T-helper 2 cell treated with Interferon-gamma antibody and Interleukin-4, amounts not matched to agents 5 μg/mL and 100 μg/mL, for 36 hours (primary cell): ENCODE data around the gene PGM5.
"Not testable (repeated sequence)": the region's sequence is repeated elsewhere in the genome, so short reads cannot be mapped to it uniquely, and the experiment has no call there.

Experiments
- DNase-seq: peaks from one replicate; pipeline ENCODE4 v3.0.0; 2021; ENCODE audit warnings: low spot score
- H3K27ac Mint-ChIP-seq: one replicate; pipeline ENCODE4 v1.8.0; 2021; ENCODE audit warnings: mild to moderate bottlenecking, mixed read lengths
- H3K27me3 Mint-ChIP-seq: one replicate; pipeline ENCODE4 v1.8.0; 2021; ENCODE audit warnings: low read depth, mixed read lengths
- H3K36me3 Mint-ChIP-seq: one replicate; pipeline ENCODE4 v1.8.0; 2021; ENCODE audit warnings: low read depth, mixed read lengths
- H3K4me1 Mint-ChIP-seq: one replicate; pipeline ENCODE4 v1.8.0; 2021; ENCODE audit warnings: low read depth, mixed read lengths
- H3K4me3 Mint-ChIP-seq: one replicate; pipeline ENCODE4 v1.8.0; 2022; ENCODE audit warnings: mild to moderate bottlenecking, moderate library complexity, mixed read lengths
- H3K9me3 Mint-ChIP-seq: one replicate; pipeline ENCODE4 v1.8.0; 2021; ENCODE audit warnings: mixed read lengths

PGM5 gene

DNA sequence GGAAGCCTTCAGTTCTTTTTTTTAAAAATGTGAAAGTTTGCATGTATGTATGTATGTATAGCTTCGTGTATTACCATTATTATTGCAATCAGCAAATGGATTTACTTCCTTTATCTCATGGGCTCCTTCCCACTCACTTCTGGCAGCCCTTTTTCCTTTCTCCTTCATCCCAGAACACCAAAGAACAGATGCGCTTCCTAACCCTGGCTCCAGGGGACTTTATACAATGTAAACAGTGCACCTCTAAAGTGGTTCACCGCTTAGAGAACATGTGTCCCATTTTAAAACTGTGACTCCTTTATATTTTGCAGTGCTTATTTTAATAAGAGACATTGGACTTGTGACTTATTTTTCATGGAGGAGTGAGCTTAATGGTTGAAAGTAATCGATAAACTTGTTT, 13.2 kb upstream of the PGM5 start:
- not testable (repeated sequence) for H3K36me3 Mint-ChIP-seq, H3K27me3 Mint-ChIP-seq, H3K27ac Mint-ChIP-seq, H3K4me3 Mint-ChIP-seq, H3K9me3 Mint-ChIP-seq, H3K4me1 Mint-ChIP-seq, DNase-seq

DNA sequence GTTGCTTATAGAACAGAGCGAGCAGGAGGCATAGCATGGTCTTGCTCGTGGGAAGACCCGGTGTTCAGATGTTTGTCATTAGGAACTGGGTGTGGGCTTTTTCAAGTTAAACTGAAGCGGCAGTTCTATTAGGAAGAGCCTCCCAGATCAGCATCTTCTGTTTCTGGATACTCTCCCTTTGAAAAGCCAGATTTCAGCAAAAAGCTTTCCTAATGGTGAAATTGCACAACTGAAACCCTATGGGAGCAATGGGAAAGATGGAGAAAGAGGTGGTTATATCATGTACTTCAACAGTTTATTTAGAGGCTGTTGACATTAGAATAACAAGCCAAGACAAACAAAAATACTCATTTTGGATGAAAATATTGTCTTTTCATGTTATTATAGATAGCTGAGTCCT, 12.4 kb upstream of the PGM5 start:
- H3K27ac Mint-ChIP-seq, H3K4me3 Mint-ChIP-seq, H3K4me1 Mint-ChIP-seq, H3K27me3 Mint-ChIP-seq, H3K9me3 Mint-ChIP-seq, H3K36me3 Mint-ChIP-seq, DNase-seq: not testable (repeated sequence)

DNA sequence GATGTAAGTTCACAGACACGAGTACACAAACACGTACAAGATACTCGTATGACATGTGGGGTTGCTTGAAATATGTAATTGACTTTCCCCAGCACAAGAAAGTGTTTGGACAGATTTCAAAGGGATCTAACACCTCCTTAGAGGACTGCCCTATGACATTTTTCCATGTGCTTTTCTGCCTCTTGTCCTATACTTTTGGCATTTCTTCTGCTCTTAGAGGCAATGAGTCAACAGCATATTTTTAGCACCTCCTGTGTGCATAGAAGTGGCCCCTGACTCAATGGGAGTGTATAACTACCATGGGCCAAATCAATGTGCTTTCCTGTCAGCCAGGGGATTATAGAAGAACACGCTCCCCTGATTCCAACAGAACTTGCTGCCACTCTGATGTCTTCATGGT, 4.7 kb upstream of the PGM5 start:
- peaks cover 21% of the 10 kb centered on the region for H3K27me3 Mint-ChIP-seq
- H3K4me3 Mint-ChIP-seq, DNase-seq, H3K36me3 Mint-ChIP-seq, H3K9me3 Mint-ChIP-seq, H3K27ac Mint-ChIP-seq, H3K4me1 Mint-ChIP-seq: not testable (repeated sequence)

DNA sequence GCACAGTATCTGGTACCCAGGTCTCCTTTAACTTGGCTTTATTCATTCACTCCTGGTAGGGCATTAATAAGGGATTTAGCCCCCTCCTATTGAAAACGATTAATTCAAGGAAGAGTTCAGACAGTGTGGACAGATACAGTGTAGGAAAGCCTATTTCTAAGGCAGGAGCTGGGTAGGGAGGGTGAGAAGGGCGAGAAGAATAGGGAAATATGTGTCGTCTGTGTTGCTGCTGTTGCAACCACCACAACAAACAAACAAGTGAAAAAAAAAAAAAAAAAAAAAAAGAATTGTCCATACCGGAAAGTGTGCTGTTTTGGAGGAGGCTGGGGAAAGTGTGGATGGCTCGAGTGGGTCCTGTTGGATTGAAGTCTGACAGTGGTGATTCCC, 425 bp upstream of the PGM5 start:
- not testable (repeated sequence) for H3K36me3 Mint-ChIP-seq, H3K9me3 Mint-ChIP-seq, DNase-seq, H3K27ac Mint-ChIP-seq, H3K4me1 Mint-ChIP-seq
- Mint-ChIP-seq H3K27me3 (peaks cover 34% of the 10 kb centered on the region), H3K4me3 (peak overlapping the region; percentile 76)

DNA sequence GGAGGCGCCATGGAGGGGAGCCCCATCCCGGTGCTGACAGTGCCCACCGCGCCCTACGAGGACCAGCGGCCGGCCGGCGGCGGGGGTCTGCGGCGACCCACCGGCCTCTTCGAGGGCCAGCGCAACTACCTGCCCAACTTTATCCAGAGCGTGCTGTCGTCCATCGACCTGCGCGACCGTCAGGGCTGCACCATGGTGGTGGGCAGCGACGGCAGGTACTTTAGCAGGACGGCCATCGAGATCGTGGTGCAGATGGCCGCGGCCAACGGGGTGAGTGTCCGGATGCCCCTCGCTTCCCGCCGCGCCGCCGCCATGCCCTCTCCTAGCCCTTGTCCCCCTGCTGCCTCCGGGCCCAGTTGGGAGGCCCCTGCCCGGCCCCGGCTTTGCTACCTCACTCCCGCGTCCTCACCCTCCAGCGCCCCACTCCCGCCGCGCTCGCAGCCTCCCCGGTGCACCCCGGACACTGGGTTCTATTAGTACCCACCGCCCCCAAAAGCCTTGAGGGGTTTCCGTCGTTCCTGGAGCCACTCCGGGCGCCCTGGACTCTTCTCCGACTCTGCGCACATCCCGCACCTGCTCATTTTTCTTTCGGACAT, 806 bp downstream of the PGM5 start:
- not testable (repeated sequence) for H3K9me3 Mint-ChIP-seq, H3K27ac Mint-ChIP-seq, H3K4me3 Mint-ChIP-seq, DNase-seq, H3K4me1 Mint-ChIP-seq, H3K36me3 Mint-ChIP-seq
- peaks cover 34% of the 10 kb centered on the region for H3K27me3 Mint-ChIP-seq

DNA sequence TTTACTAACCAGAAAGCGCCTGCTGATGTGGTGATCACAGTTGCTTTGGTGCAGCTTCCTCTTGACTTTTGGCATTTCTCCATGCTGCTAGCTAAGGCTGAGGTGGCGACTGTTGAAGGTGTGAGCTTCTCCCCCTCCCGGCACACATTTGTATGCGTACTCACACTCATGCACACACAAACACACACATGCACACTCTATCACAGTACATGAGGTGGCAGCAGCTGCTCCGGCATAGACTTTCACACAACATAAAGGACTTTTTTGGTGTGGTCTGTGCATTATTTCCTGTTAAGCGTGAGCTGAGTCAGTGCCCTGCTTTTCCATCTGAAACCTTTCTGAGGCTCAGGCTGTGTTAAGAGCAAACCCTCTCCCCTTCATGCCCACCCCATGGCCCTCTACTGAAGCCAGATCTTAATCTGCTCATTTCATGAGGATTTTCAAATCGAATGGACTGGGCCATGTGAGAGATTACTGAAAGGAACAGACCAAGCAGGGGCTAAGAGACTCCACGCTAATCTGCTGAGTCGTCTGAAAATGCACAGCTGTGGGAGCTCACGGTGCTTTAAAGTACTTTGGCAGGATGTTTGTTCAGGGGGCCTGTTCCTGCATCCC, 10.6 kb downstream of the PGM5 start:
- H3K9me3 Mint-ChIP-seq, H3K27ac Mint-ChIP-seq, H3K4me1 Mint-ChIP-seq, H3K4me3 Mint-ChIP-seq, H3K36me3 Mint-ChIP-seq, H3K27me3 Mint-ChIP-seq, DNase-seq: not testable (repeated sequence)

DNA sequence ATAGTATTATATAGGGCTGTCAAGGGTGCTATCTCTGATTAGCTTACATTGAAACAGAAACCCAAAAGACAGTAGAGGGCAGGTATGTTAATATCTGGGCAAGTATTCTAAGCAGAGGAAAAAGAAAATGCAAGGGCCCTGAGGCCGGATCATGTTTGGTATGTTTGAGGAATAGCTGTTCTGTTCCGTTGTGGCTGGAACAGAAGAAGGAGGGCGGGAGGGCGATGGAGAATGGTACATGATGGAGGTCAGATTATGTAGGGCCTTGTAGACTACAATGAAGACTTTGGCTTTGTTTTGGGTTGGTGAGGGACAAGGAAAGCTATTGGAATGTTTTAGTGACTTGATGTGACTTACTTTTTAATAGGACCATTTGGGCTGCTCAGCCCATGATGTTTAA, 19.4 kb downstream of the PGM5 start:
- H3K27ac Mint-ChIP-seq, result not testable (repeated sequence)

DNA sequence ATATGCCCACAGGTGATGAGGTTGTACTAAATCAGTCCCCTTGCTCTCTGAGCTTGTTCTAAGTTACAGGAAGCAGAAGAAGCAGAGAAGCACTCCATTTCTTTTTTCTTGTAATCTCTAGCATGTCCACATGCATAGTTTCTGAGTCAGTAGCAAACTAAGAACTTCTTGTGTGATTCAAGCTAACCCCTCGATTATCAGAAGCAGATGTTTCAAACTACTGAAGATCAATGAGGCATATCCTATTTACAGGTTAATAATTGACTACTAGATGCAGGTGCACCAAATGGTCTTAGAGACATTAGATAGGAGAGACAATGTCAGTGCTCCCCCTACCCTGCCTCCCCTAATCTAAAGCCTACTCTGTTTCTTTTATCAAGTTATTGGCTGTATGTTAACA, 21.3 kb downstream of the PGM5 start:
- H3K27ac Mint-ChIP-seq, H3K4me3 Mint-ChIP-seq, DNase-seq, H3K36me3 Mint-ChIP-seq, H3K9me3 Mint-ChIP-seq, H3K4me1 Mint-ChIP-seq: not testable (repeated sequence)
- H3K27me3 Mint-ChIP-seq, result peaks cover 10% of the 10 kb centered on the region

More for the DNA sequence above, 19.4 kb downstream of the PGM5 start:
- H3K27me3 Mint-ChIP-seq, H3K4me1 Mint-ChIP-seq, DNase-seq, H3K4me3 Mint-ChIP-seq, H3K36me3 Mint-ChIP-seq, H3K9me3 Mint-ChIP-seq: not testable (repeated sequence)

DNA sequence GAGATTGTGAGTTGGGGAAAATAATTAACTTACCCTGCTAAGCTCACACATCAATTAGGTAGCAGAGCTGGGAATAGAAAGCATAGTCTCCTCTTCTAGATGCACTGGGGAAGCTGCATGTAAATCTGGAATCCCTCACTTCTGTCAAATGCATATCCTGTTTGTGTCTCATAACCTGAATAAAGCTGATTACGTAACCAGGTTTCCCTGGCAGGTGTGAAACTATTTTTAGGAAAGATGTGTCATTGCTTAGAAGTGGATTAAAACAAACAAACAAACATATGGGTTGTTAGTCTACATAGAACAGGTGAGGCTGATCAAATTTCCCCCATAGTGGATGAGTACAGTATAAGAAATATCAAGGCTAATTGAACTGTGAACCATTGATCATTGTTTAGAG, 27.5 kb downstream of the PGM5 start:
- not testable (repeated sequence) for H3K4me3 Mint-ChIP-seq, H3K4me1 Mint-ChIP-seq, H3K9me3 Mint-ChIP-seq, DNase-seq, H3K36me3 Mint-ChIP-seq, H3K27ac Mint-ChIP-seq
- H3K27me3 Mint-ChIP-seq, result peaks cover 11% of the 10 kb centered on the region

DNA sequence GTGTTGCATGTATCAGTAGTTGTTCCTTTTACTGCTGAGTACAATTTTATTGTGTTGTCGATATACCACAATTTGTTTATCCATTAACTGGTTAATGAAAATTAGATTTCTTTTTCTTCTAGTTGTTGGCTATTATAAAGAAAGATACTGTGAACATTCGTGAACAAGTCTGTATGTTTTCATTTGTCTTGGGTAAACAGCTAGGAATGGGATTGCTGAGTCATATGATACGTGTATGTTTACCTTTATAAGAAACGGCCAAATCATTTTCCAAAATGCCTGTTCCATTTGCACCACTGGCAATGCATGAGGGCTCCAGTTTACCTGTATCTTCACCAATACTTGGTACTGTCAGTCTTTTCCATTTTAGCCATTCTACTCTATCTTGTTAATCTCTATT, 33.1 kb downstream of the PGM5 start:
- not testable (repeated sequence) for H3K36me3 Mint-ChIP-seq, H3K4me1 Mint-ChIP-seq, H3K4me3 Mint-ChIP-seq, H3K27me3 Mint-ChIP-seq, H3K27ac Mint-ChIP-seq, DNase-seq, H3K9me3 Mint-ChIP-seq

DNA sequence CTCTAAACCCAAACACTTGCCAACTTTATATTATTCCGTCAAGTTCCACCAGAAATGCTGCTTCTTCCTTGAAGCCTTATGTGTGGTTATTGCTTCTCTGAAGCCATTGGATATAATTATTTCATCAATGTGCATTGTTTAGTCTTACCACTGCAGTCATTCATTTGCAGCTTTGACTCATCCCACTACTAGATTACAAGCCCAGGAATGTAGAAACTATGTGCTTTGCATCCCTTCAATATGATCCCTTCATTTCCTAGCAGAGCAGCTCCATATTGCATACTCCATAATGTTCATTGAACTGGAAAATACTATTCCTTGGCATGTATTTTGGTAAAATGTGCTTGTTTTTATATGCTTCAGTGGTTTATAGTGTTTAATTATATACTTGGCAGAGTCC, 34.3 kb downstream of the PGM5 start:
- DNase-seq, H3K27me3 Mint-ChIP-seq, H3K4me3 Mint-ChIP-seq, H3K9me3 Mint-ChIP-seq, H3K36me3 Mint-ChIP-seq, H3K27ac Mint-ChIP-seq, H3K4me1 Mint-ChIP-seq: not testable (repeated sequence)

DNA sequence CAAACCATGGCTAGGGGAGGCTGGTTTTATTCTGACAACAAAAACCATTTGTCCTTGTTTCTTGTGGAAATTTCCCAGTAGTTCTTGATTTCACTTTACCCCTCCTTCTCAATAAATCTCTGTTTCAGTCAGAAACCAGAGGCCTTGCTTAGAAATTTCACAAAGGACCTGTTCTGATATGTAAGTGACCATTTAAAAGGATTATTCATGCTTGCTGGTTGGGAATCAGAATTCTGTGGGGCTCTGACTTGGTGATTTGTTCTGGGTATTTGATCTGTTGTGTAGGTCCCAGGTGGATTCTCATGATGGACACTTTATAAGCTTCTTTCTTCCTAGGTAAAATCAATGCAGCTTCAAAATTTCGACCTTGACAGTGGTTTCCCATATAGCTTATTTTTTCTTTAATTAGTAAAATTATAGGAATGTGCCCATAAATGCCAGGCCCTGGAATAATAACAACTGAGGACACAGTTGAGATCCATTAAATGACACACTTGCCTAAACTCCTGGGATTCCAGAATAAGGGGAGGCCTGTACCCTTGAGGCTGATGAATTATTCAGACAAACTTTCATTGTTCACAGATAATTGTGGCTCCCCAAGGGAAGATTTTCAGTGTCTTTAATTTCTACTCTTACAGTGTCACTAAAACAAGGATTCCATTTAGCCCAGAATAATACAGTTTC, 40.1 kb downstream of the PGM5 start:
- not testable (repeated sequence) for H3K27me3 Mint-ChIP-seq, H3K9me3 Mint-ChIP-seq, H3K4me3 Mint-ChIP-seq, H3K27ac Mint-ChIP-seq, H3K4me1 Mint-ChIP-seq, H3K36me3 Mint-ChIP-seq, DNase-seq

DNA sequence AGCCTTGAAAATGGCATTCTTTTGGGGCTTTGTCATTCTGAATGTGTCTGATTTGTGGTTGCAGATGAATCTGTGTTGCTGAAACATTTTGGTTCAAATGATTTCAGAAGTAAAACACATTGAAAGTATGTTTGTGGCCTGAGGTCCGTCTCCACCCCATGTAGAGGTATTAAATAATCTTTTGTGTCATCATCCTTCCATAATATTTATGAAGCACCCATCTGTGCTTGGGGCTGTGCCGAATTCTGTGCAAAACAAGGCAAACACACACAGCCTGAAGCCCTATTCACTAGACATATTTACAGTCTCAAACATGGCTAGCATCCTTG, 40.6 kb downstream of the PGM5 start:
- H3K9me3 Mint-ChIP-seq, H3K4me3 Mint-ChIP-seq, H3K27ac Mint-ChIP-seq, DNase-seq, H3K27me3 Mint-ChIP-seq, H3K4me1 Mint-ChIP-seq, H3K36me3 Mint-ChIP-seq: not testable (repeated sequence)

DNA sequence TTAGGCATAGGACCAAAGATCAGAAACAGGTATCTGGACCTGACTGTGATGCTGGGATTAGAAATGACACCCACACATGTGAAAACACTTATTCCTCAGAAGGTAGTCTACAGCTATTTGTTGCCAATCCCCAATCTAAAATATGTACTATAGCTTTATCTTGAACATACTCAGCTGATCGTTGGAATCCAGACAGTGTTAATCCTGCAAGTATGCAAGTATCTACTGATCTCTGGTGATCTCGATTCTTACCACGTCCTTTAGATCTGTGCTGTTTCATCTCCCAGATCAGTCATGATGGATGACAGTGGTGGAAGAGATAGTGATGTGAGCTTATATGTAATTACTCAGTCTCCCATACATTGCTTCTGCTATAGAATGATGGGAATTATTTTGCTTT, 41.4 kb downstream of the PGM5 start:
- not testable (repeated sequence) for H3K9me3 Mint-ChIP-seq, H3K4me1 Mint-ChIP-seq, H3K4me3 Mint-ChIP-seq, H3K27me3 Mint-ChIP-seq, H3K27ac Mint-ChIP-seq, DNase-seq, H3K36me3 Mint-ChIP-seq

DNA sequence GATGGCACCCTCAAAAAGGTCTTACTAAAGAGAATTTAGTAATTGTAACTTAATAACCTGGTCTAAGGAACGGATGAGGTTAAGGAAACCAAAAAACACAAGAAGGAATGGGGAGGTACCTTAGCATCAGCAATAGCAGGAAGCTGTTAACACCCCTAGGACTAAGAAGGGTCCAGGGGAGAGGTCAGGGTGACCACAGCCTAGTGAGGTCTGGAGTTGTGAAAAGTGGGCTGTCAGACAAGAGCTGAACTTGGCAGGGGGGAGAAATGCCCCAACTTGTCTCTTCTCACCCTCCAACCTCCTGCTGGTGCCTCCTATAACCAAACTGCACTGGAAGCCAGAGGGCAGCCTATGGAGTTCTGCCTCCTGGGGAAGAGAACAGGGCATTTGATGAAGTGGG, 41.9 kb downstream of the PGM5 start:
- H3K4me1 Mint-ChIP-seq, H3K4me3 Mint-ChIP-seq, H3K27ac Mint-ChIP-seq, H3K27me3 Mint-ChIP-seq, DNase-seq, H3K9me3 Mint-ChIP-seq, H3K36me3 Mint-ChIP-seq: not testable (repeated sequence)
